ENCODE results near the gene GPR132. TPM values are rescaled to one million over a fixed set of nuclear protein-coding genes. Genes with fewer than 3 reads are reported as not detected.

Gene GPR132
- total and polyA plus RNA-seq, 2 of the 13 experiments (the other 11 are each of a cell fraction or from before 2014, with no cell fraction given) = not detected

GRCh38 chr14:105030194-105030593 lies 35.0 kb downstream of the GPR132 start:
- H2AFZ ChIP-seq (ENCODE audit: low read length) = no peak overlapping the region
- H3K79me2 ChIP-seq (ENCODE audit: insufficient read depth, low read length) = no peaks in the 10 kb centered on the region
- BruUV-seq (replicated peaks) = no TSS peak
- DNase-seq (ENCODE audit: low spot score) = no peak
- H3K27me3 ChIP-seq (ENCODE audit: control insufficient read depth in 1 of 2, insufficient read depth in 2 of 2, low read length in 2 of 2) = peaks cover 2 to 30% of the 10 kb centered on the region in 2 experiments; a peak in 4 of 5 replicates
- ChIA-PET POLR2A (no interaction called here), CTCF (ENCODE audit: low intra/inter-chr PET ratio, low total read pairs) (no interaction called here)
- no peaks in the 10 kb centered on the region for H3K9me3 ChIP-seq (ENCODE audit: low read length)
- intact Hi-C loops (cut with micrococcal nuclease; ENCODE audit: unreplicated experiment) = no loop called here
- ATAC-seq = no peak
- H3K36me3 ChIP-seq (replicated peaks in 1 of 2; ENCODE audit: control insufficient read depth in 1 of 2, insufficient read depth in 2 of 2, low read length in 2 of 2) = no peaks in the 10 kb centered on the region
- H3K4me1 ChIP-seq (ENCODE audit: insufficient read depth, low read length) = no peaks in the 10 kb centered on the region
- H4K20me1 ChIP-seq (ENCODE audit: insufficient read depth, low read length) = no peaks in the 10 kb centered on the region
- no peak for FAIRE-seq
- TF ChIP-seq ZNF224 (CRISPR knock-in tag; IDR thresholded peaks at IDR 0.05) = no peak
- TF ChIP-seq ZNF264 (CRISPR knock-in tag; IDR thresholded peaks at IDR 0.05) = no peak
- TF ChIP-seq ZNF589 (CRISPR knock-in tag; conservative IDR thresholded peaks at IDR 0.05) = no peak
- no peak for TF ChIP-seq SPEN (CRISPR knock-in tag; IDR thresholded peaks at IDR 0.05; ENCODE audit: low read depth)
- H3K9ac ChIP-seq (ENCODE audit: insufficient read depth, low read depth, low read length) = no peak overlapping the region
- H3K27ac ChIP-seq (ENCODE audit: extremely low read length, insufficient read depth, low read length) = no peak overlapping the region
- no peak overlapping the region for H3K4me2 ChIP-seq (ENCODE audit: low read depth, low read length)
- no peak overlapping the region for H3K4me3 ChIP-seq (replicated peaks in 1 of 3; ENCODE audit: insufficient read depth in 1 of 3, low read depth in 2 of 3, low read length in 3 of 3)
- in situ Hi-C loops (cut with HindIII; ENCODE audit: extremely low pct_ligation_motif_present, low pct_unique_long_range_greater_than_20kb) = no loop called here
- 0% methylated on average over 2 of the region's 2 CpGs for WGBS (ENCODE audit: low lambda C conversion rate)

GRCh38 chr14:105029402-105029801 lies 35.8 kb downstream of the GPR132 start:
- Histone ChIP-seq H3K27me3 (ENCODE audit: control insufficient read depth in 1 of 2, insufficient read depth in 2 of 2, low read length in 2 of 2) (peaks cover 1 to 30% of the 10 kb centered on the region in 2 experiments; a peak in 4 of 5 replicates), H2AFZ (ENCODE audit: low read length) (no peak overlapping the region), H3K27ac (ENCODE audit: extremely low read length, insufficient read depth, low read length) (no peak overlapping the region), H3K79me2 (ENCODE audit: insufficient read depth, low read length) (no peaks in the 10 kb centered on the region), H3K36me3 (replicated peaks in 1 of 2; ENCODE audit: control insufficient read depth in 1 of 2, insufficient read depth in 2 of 2, low read length in 2 of 2) (no peaks in the 10 kb centered on the region), H3K4me1 (ENCODE audit: insufficient read depth, low read length) (peaks cover under 1% of the 10 kb centered on the region; the same call in 1 of the 2 replicates), H3K9me3 (ENCODE audit: low read length) (no peaks in the 10 kb centered on the region), H3K9ac (ENCODE audit: insufficient read depth, low read depth, low read length) (no peak overlapping the region), H4K20me1 (ENCODE audit: insufficient read depth, low read length) (no peaks in the 10 kb centered on the region), H3K4me3 (replicated peaks in 1 of 3; ENCODE audit: insufficient read depth in 1 of 3, low read depth in 2 of 3, low read length in 3 of 3) (no peak overlapping the region), H3K4me2 (ENCODE audit: low read depth, low read length) (no peak overlapping the region)
- in situ Hi-C loops (cut with HindIII; ENCODE audit: extremely low pct_ligation_motif_present, low pct_unique_long_range_greater_than_20kb) (no loop called here), intact Hi-C loops (cut with micrococcal nuclease; ENCODE audit: unreplicated experiment) (no loop called here)
- DNase-seq (ENCODE audit: low spot score) (no peak), FAIRE-seq (no peak), ATAC-seq (no peak)
- no TSS peak for BruUV-seq (replicated peaks)
- CTCF ChIA-PET (ENCODE audit: low intra/inter-chr PET ratio, low total read pairs) = no interaction called here
- POLR2A ChIA-PET = no interaction called here
- 13% methylated on average over 7 of the region's 7 CpGs for WGBS (ENCODE audit: low lambda C conversion rate)
- TF ChIP-seq ZNF639 (CRISPR knock-in tag; conservative IDR thresholded peaks at IDR 0.05) = no peak
- TF ChIP-seq ZNF543 (CRISPR knock-in tag; IDR thresholded peaks at IDR 0.05) = no peak
- TF ChIP-seq ZNF101 (CRISPR knock-in tag; IDR thresholded peaks at IDR 0.05; ENCODE audit: borderline replicate concordance, low read depth) = no peak
- no peak for TF ChIP-seq ZNF558 (CRISPR knock-in tag; IDR thresholded peaks at IDR 0.05; ENCODE audit: borderline replicate concordance)
- TF ChIP-seq TERF1 (CRISPR knock-in tag; IDR thresholded peaks at IDR 0.05) = no peak
- TF ChIP-seq ZNF557 (CRISPR knock-in tag; IDR thresholded peaks at IDR 0.05) = no peak
- TF ChIP-seq ARNTL (CRISPR knock-in tag; IDR thresholded peaks at IDR 0.05) = no peak
- no peak for TF ChIP-seq ZNF746 (CRISPR knock-in tag; IDR thresholded peaks at IDR 0.05)
- TF ChIP-seq PATZ1 (CRISPR knock-in tag; IDR thresholded peaks at IDR 0.05) = no peak
- TF ChIP-seq ZNF34 (CRISPR knock-in tag; IDR thresholded peaks at IDR 0.05; ENCODE audit: borderline replicate concordance) = no peak
- no peak for TF ChIP-seq ZNF776 (CRISPR knock-in tag; IDR thresholded peaks at IDR 0.05)

All from HepG2 (cell line).